COR-L47 (cell line): ENCODE data around the gene CCDC70.
"Not testable (repeated sequence)": the region's sequence is repeated elsewhere in the genome, so short reads cannot be mapped to it uniquely, and the experiment has no call there.

ENCODE experiments used
- DNase-seq: peaks from one replicate; lab custom pipeline; 2025; lab: John Stamatoyannopoulos, UW

The CCDC70 gene

DNA sequence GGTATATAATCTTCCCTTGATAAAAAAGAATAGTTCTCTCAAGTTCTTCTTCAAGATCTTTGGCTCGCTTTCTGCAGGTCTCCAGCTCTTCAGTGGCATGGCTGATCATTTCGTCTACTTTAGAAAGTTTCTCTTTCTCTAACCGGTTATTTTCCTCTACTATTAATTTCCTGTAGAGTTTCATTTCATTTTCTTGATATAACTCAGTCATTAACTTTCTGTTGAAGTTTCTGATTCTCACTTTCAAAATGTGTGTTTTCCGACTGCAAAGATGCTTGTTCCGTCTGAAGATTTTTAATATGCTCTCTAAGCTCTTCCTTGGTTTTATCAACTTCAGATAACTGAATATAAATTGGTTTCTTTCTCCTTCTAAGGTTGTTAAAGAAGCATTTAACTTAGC is 47.5 kb downstream of the CCDC70 start:
- DNase-seq, result not testable (repeated sequence)

DNA sequence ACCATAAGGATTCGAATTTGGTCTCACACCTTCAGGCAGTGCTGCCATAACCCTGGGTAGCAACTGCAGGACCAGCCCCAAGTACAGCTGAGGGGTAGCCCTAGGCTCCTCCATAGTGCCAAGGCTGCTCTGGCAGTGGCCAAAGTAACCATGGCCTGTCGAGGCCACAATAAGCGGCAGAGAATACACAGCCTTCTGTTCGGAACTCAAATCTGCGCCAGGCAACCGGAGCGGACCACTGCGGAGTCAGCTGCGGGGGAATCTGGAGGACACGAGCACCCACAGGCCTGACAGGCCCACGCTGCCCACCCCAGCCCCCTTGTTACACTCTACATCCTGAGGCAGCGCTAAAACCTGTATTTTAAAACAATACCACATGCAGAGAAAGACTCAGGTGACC is 48.7 kb downstream of the CCDC70 start:
- no peak for DNase-seq

DNA sequence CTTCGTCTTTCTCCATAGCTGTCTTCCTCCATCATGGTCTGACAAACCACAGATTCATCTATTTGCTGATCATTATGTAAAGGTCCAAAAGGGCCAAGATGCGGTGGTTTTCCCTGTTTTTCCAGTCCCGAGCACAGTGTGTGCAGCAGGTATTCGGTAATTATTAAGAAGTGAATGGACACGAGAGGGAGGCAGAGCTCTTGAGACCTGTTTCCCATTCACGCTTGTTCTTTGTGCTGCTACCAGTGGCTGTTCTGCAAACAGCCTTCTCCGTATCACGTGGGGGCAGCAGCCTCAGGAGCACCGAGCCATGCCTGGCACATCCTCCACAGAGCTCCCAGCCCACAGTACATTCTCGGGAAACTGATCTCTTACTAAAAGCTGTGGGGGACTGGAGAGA is 50.3 kb downstream of the CCDC70 start:
- DNase-seq, result peak; percentile 64

DNA sequence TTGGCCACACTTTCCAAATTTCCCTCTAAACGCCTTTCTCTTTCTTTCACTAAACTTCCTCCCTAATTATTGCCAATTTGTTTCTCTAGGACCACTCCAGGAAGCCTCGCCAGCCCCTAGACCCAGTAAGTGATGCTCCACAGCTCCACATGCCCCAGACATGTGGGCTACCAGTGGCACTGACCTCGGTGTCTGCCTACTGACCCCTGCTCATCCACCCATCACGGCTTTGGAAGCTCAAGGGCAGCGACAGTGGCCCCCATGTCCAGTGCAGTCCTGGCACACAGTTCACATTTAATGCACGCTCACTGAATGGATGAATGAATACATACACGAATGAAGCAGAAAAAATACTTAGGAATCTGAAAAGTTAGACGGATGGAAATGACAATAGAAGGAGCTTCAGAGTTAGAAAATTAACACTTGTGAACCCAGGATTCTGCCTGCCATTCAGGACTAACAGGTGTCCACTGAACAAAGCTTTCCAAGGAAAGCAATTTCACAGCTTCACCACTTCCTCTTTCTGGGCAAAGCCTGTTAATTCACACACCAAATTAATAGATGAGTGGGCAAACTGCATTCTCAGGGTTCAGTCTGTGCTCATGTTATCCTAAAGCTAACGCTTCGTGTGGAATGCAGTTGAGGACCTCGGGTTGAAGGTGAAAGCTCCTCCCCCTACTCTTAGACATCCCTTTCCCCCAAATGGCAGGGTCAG is 50.9 kb downstream of the CCDC70 start:
- no peak for DNase-seq

DNA sequence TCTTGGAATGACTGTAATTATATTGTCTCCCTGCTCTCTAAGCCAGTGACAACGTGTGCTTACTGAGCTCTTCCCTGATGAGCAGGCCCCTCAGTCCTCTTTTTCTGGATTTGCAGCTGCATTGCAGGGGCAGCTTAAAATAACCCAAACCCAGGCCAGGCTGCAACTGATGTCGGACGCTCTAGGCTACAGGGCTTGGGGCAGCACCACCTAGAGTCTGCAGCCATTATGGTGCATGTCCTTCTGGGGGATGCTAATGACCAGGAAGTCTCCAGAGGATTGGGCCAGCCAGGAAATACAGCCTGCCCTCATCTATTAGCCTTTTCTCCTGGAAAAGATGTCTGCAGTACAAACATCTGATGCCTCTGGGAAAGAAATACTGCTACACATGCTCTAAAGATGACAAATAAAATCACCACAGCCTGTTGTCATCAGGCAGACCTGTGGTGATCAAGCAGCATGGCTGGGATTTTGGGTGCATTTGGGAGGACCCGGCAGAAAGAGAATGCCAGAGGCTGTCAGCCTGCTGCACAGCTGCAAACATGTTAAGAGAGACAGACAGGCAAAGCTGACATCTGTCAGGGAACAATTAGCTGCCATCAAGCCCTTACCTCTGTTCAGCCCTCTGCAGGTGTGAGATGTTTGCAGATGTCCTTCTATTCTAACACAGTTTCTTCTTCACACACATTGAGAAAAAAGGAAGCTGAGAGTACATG is 51.8 kb downstream of the CCDC70 start:
- DNase-seq, result no peak

DNA sequence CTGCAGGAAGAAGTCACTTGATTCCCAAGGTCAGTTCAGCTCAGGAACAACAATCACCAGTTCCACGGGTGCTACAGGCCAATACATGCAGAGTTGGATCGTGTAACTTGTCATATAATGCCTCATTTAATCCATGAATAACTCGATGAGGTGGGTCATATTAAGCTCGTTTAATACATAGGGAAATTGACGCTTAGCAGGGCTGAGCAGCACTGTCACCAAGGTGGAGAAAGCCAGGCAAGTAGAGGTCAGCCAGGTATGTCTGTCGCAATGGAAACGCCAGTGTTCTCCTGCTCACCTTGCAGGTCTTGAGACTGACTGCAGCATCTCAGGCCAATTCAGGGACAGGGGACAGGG is 52.3 kb downstream of the CCDC70 start:
- no peak for DNase-seq
